ENCODE measurements around the gene RPS27.

DNA sequence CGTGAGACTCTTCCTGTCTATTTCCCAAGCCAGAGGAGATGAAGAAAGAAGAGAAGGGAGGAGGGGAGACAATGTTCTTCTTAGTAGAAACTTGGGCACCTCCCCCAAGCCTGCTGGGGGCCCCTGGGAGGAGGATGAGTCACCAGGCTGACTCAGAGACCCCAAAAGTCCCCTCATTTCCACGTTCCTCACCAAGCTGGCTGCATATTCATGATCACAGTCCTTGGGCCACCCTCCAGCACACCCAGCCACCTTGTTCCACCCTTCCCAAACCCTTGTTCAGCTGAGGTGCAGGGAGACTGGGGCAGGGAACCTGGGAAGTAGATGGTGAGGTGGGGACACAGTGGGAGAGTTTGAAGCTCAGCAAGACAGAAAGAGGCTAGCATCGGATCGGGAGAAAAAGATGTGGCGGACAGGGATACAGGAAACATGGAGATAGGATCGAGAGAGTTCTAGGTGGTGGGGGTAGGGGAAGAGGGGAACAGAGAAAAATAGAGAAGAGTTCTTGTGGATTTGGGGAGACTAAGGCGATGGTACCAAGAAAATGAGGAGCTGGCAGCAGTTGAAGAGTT lies 5.1 kb upstream of the RPS27 start:
- TF ChIP-seq TCF12 (IDR thresholded peaks at IDR 0.05; ENCODE audit: low read depth) (no peak), EP300 (IDR thresholded peaks at IDR 0.05; ENCODE audit: borderline replicate concordance) (no peak), RAD21 (IDR thresholded peaks at IDR 0.05; ENCODE audit: low read depth) (no peak), ZBTB7A (IDR thresholded peaks at IDR 0.05; ENCODE audit: low read depth) (no peak)
- TF ChIP-seq, protein P1, sequence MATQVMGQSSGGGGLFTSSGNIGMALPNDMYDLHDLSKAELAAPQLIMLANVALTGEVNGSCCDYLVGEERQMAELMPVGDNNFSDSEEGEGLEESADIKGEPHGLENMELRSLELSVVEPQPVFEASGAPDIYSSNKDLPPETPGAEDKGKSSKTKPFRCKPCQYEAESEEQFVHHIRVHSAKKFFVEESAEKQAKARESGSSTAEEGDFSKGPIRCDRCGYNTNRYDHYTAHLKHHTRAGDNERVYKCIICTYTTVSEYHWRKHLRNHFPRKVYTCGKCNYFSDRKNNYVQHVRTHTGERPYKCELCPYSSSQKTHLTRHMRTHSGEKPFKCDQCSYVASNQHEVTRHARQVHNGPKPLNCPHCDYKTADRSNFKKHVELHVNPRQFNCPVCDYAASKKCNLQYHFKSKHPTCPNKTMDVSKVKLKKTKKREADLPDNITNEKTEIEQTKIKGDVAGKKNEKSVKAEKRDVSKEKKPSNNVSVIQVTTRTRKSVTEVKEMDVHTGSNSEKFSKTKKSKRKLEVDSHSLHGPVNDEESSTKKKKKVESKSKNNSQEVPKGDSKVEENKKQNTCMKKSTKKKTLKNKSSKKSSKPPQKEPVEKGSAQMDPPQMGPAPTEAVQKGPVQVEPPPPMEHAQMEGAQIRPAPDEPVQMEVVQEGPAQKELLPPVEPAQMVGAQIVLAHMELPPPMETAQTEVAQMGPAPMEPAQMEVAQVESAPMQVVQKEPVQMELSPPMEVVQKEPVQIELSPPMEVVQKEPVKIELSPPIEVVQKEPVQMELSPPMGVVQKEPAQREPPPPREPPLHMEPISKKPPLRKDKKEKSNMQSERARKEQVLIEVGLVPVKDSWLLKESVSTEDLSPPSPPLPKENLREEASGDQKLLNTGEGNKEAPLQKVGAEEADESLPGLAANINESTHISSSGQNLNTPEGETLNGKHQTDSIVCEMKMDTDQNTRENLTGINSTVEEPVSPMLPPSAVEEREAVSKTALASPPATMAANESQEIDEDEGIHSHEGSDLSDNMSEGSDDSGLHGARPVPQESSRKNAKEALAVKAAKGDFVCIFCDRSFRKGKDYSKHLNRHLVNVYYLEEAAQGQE (IDR thresholded peaks at IDR 0.05; ENCODE audit: low read depth) = no peak
- TF ChIP-seq, protein P2, sequence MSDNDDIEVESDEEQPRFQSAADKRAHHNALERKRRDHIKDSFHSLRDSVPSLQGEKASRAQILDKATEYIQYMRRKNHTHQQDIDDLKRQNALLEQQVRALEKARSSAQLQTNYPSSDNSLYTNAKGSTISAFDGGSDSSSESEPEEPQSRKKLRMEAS (IDR thresholded peaks at IDR 0.05) = no peak

Measured in Ishikawa (cell line).